Measurements from ENCODE around the gene RABL6.
A peak's percentile ranks its signal among the peaks of the same experiment; 100 is the strongest.
"Not testable (repeated sequence)": the region's sequence is repeated elsewhere in the genome, so short reads cannot be mapped to it uniquely, and the experiment has no call there.

The RABL6 gene

GRCh38 chr9:136776947-136777346 is 30.8 kb upstream of the RABL6 start:
- DNase-seq (ENCODE audit: low read depth): no peak

- DNase-seq (ENCODE audit: low read depth): no peak
These were observed 30.4 kb upstream of the RABL6 start for GRCh38 chr9:136777359-136777758.

- no peak for DNase-seq (ENCODE audit: low read depth)
These were observed 27.9 kb upstream of the RABL6 start for GRCh38 chr9:136779808-136780207.

- DNase-seq (ENCODE audit: low read depth): no peak
These were observed 25.3 kb upstream of the RABL6 start for GRCh38 chr9:136782452-136782851.

GRCh38 chr9:136784249-136784996 is 23.3 kb upstream of the RABL6 start:
- DNase-seq (ENCODE audit: low read depth): no peak

GRCh38 chr9:136784997-136785361 is 22.8 kb upstream of the RABL6 start:
- no peak for DNase-seq (ENCODE audit: low read depth)

GRCh38 chr9:136785565-136786355 is 22.0 kb upstream of the RABL6 start:
- DNase-seq (ENCODE audit: low read depth): not testable (repeated sequence)

- DNase-seq (ENCODE audit: low read depth): no peak
These were observed 21.3 kb upstream of the RABL6 start for GRCh38 chr9:136786451-136786850.

GRCh38 chr9:136786983-136787382 is 20.8 kb upstream of the RABL6 start:
- DNase-seq (ENCODE audit: low read depth): not testable (repeated sequence)

- DNase-seq (ENCODE audit: low read depth): peak; percentile 64
These were observed 19.9 kb upstream of the RABL6 start for GRCh38 chr9:136787690-136788400.

- not testable (repeated sequence) for DNase-seq (ENCODE audit: low read depth)
These were observed 18.9 kb upstream of the RABL6 start for GRCh38 chr9:136788644-136789522.

GRCh38 chr9:136789523-136789937 is 18.2 kb upstream of the RABL6 start:
- DNase-seq (ENCODE audit: low read depth): no peak

GRCh38 chr9:136790640-136791515 is 16.9 kb upstream of the RABL6 start, which contains the start of gene TMEM141:
Gene TMEM141 (plus strand): TSS chr9:136791344. CDS start chr9:136791371, 27 bp downstream.
- peak; percentile 100 for DNase-seq (ENCODE audit: low read depth)

GRCh38 chr9:136791516-136792276 is 16.1 kb upstream of the RABL6 start:
- DNase-seq (ENCODE audit: low read depth): peak; percentile 52

GRCh38 chr9:136792321-136793085 is 15.2 kb upstream of the RABL6 start:
- DNase-seq (ENCODE audit: low read depth): no peak

- DNase-seq (ENCODE audit: low read depth): no peak
These were observed 14.4 kb upstream of the RABL6 start for GRCh38 chr9:136793086-136793946.

- no peak for DNase-seq (ENCODE audit: low read depth)
These were observed 13.3 kb upstream of the RABL6 start for GRCh38 chr9:136794281-136794999.

- no peak for DNase-seq (ENCODE audit: low read depth)
These were observed 12.8 kb upstream of the RABL6 start for GRCh38 chr9:136795000-136795348.
